HL-60 (cell line): Measurements from ENCODE around the gene SNRNP25.

ENCODE experiments used
- DNase-seq, 2 experiments: peaks; one replicate each; pipeline ENCODE4 v3.0.0-alpha.2; 2010 to 2020; ENCODE audit warnings: low read depth in 1 of 2, low spot score in 1 of 2
- H3K27ac ChIP-seq: fragments of 250-450 bp; sonication (Bioruptor Pico); replicated peaks from 2 replicates; pipeline ENCODE4 v1.5.1; 2020; ENCODE audit warnings: mild to moderate bottlenecking, moderate library complexity
- H3K27me3 ChIP-seq: fragments of 250-450 bp; sonication (Bioruptor Pico); 2 replicates; pipeline ENCODE4 v1.5.1; 2021; ENCODE audit warnings: mild to moderate bottlenecking, moderate library complexity; ENCODE audit not compliant: insufficient read depth, poor library complexity, severe bottlenecking
- H3K4me3 ChIP-seq: replicated peaks from 2 replicates; pipeline ENCODE4 v1.5.1; 2011; ENCODE audit warnings: mild to moderate bottlenecking, control low read depth, low read length; ENCODE audit not compliant: insufficient read depth
- GABPA ChIP-seq: IDR thresholded peaks from 2 replicates; pipeline ENCODE4 v1.6.1; 2012; ENCODE audit warnings: low read depth
- POLR2AphosphoS5 ChIP-seq: IDR thresholded peaks from 2 replicates; pipeline ENCODE4 v1.6.1; 2012; ENCODE audit warnings: low read depth
- SPI1 ChIP-seq: IDR thresholded peaks from 2 replicates; pipeline ENCODE4 v1.6.1; 2012; ENCODE audit warnings: low read depth, mild to moderate bottlenecking, borderline replicate concordance
- TF ChIP-seq, protein P1 (sequence below): IDR thresholded peaks from one replicate; pipeline ENCODE4 v1.5.1; 2011; ENCODE audit warnings: low read length, control low read depth, inconsistent platforms; ENCODE audit not compliant: insufficient read depth
- TF ChIP-seq, protein P2 (sequence below): IDR thresholded peaks from 2 replicates; pipeline ENCODE4 v1.6.1; 2012; ENCODE audit warnings: low read depth; ENCODE audit not compliant: insufficient replicate concordance

Gene SNRNP25

DNA sequence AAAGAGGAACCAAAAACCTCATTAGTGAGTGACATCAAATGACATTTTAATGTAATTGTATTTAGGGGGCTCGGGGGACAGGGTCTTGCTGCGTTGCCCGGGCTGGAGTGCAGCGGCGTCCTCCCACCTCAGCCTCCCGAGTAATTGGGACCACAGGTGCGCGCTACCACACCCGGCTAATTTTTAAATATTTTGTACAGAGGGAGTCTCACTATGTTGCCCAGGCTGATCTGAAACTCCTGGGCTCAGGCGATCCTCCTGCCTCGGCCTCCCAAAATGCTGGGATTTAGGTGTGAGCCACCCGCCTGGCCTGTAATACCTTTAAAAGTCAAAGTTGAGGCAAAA, 581 bp downstream of the SNRNP25 start:
- no peaks in the 10 kb centered on the region for H3K27me3 ChIP-seq
- H3K27ac ChIP-seq = peak overlapping the region; percentile 92
- TF ChIP-seq, protein P1, sequence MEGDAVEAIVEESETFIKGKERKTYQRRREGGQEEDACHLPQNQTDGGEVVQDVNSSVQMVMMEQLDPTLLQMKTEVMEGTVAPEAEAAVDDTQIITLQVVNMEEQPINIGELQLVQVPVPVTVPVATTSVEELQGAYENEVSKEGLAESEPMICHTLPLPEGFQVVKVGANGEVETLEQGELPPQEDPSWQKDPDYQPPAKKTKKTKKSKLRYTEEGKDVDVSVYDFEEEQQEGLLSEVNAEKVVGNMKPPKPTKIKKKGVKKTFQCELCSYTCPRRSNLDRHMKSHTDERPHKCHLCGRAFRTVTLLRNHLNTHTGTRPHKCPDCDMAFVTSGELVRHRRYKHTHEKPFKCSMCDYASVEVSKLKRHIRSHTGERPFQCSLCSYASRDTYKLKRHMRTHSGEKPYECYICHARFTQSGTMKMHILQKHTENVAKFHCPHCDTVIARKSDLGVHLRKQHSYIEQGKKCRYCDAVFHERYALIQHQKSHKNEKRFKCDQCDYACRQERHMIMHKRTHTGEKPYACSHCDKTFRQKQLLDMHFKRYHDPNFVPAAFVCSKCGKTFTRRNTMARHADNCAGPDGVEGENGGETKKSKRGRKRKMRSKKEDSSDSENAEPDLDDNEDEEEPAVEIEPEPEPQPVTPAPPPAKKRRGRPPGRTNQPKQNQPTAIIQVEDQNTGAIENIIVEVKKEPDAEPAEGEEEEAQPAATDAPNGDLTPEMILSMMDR = no peak
- TF ChIP-seq, protein P2, sequence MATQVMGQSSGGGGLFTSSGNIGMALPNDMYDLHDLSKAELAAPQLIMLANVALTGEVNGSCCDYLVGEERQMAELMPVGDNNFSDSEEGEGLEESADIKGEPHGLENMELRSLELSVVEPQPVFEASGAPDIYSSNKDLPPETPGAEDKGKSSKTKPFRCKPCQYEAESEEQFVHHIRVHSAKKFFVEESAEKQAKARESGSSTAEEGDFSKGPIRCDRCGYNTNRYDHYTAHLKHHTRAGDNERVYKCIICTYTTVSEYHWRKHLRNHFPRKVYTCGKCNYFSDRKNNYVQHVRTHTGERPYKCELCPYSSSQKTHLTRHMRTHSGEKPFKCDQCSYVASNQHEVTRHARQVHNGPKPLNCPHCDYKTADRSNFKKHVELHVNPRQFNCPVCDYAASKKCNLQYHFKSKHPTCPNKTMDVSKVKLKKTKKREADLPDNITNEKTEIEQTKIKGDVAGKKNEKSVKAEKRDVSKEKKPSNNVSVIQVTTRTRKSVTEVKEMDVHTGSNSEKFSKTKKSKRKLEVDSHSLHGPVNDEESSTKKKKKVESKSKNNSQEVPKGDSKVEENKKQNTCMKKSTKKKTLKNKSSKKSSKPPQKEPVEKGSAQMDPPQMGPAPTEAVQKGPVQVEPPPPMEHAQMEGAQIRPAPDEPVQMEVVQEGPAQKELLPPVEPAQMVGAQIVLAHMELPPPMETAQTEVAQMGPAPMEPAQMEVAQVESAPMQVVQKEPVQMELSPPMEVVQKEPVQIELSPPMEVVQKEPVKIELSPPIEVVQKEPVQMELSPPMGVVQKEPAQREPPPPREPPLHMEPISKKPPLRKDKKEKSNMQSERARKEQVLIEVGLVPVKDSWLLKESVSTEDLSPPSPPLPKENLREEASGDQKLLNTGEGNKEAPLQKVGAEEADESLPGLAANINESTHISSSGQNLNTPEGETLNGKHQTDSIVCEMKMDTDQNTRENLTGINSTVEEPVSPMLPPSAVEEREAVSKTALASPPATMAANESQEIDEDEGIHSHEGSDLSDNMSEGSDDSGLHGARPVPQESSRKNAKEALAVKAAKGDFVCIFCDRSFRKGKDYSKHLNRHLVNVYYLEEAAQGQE = no peak
- TF ChIP-seq GABPA (no peak), POLR2AphosphoS5 (no peak), SPI1 (no peak)
- H3K4me3 ChIP-seq = peak overlapping the region; percentile 88
- no peak for DNase-seq

DNA sequence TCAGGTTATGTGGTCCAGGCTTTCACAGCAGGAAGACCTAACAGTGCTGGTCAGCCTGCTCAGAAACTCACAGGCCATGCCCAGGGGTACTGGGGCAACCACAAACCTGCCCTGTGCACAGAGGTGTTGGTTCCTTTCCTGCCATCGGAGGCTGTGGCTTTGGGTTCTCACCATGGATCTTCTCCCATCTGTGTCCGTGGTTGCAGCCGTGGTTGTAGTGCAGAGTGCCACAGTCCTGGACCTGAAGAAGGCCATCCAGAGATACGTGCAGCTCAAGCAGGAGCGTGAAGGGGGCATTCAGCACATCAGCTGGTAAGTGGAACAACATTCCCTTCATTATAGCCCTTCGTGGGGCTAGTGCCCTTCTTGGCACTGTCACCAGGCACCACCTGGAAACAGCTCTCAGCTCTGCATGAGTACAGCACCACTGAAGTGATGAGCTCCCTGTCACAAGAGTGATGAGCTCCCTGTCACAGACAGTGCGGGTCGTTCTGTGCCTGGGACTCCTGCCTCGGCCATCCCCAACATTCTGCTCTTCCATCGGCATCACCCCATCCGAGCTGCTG, 2.0 kb downstream of the SNRNP25 start:
- no peak for DNase-seq
- H3K27me3 ChIP-seq = no peaks in the 10 kb centered on the region
- TF ChIP-seq GABPA (no peak), POLR2AphosphoS5 (no peak), SPI1 (no peak)
- TF ChIP-seq, protein P2 = no peak
- no peak overlapping the region for H3K27ac ChIP-seq
- H3K4me3 ChIP-seq = no peak overlapping the region

DNA sequence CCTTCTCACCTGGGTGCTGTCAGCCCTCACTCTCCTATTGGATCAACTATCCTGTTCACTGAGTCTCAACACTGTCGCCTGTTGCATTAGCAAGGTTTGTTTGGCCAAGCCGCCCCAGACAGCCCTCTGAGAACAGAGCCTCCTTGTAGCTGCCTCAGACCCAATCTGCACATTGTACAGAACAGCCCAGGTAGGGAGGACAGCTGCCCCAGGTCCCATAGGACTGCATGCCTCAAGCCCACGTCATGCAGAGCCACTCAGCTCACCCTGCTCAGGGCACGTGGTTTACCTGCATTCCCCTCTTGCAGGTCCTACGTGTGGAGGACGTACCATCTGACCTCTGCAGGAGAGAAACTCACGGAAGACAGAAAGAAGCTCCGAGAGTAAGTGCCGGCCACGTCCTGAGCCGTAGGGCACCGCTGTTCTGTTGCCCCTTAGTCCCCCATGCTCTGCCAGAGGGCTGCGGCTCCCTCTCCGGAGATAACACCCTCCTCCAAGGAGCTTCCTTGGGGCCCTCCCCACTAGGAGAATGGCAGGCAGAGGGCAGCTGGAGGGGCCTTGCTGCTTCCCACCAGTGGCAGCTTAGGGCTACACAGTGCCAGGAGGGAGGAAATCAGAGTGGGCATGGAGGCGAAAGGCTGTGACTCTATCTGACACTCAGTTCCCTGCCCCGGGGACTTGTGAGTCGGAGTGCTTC, 2.8 kb downstream of the SNRNP25 start:
- DNase-seq = no peak
- TF ChIP-seq, protein P2 = no peak
- no peak for TF ChIP-seq GABPA
- TF ChIP-seq, protein P1 = no peak
- no peak for TF ChIP-seq SPI1
- TF ChIP-seq POLR2AphosphoS5 = no peak
- Histone ChIP-seq H3K27me3 (no peaks in the 10 kb centered on the region), H3K27ac (no peak overlapping the region), H3K4me3 (no peak overlapping the region)
